Measurements from ENCODE around the gene SP110. TPM values are rescaled to one million over a fixed set of nuclear protein-coding genes. Genes with fewer than 3 reads are reported as not detected.

SP110 gene
- total and polyA plus RNA-seq, 4 donors, result 16.2 to 31.4 (median 28.1) TPM

DNA sequence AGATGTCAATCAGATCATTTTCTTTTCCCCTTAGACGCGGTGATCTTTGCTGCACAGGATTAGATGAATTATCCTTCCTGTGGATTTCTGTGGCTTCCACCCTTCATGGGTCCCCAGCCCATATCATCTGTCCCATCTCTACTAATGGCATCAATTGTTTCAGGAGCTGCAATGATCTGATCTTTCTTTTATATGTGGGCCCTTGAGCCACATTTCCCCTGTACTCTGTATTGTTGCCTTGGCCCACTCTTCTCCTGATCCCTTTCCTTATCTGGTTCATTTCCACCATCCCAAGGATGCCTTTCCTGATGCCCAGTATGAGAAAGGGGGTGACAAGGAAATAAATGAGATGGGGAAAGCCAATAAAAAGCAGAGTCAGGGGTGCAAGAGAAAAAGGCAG, 30.4 kb upstream of the SP110 start:
- no peaks in the 10 kb centered on the region for H3K27me3 ChIP-seq (ENCODE audit: control insufficient read depth in 3 of 3, insufficient read depth in 3 of 3, low read length in 2 of 3)
- no peaks in the 10 kb centered on the region for H3K4me1 ChIP-seq (ENCODE audit: control insufficient read depth in 5 of 5, insufficient read depth in 5 of 5, low read length in 5 of 5)
- WGBS, 2 donors, result 92 to 93% methylated on average over 2 of the region's 2 CpGs
- H3K36me3 ChIP-seq (ENCODE audit: control insufficient read depth in 4 of 4, insufficient read depth in 4 of 4, low read length in 4 of 4), result no peaks in the 10 kb centered on the region
- DNase-seq (no peak), ATAC-seq (ENCODE audit: insufficient read depth, low FRiP score) (no peak)
- H3K9ac ChIP-seq (ENCODE audit: insufficient read depth in 1 of 2, low read length in 2 of 2), result no peak overlapping the region
- peaks cover 0 to 2% (median 0%) of the 10 kb centered on the region in 4 donors for H3K9me3 ChIP-seq (ENCODE audit: control insufficient read depth in 4 of 4, insufficient read depth in 3 of 4, low read length in 3 of 4)
- H3K27ac ChIP-seq (ENCODE audit: low read depth in 1 of 2, low read length in 1 of 2), result no peak overlapping the region
- TF ChIP-seq, protein P1, sequence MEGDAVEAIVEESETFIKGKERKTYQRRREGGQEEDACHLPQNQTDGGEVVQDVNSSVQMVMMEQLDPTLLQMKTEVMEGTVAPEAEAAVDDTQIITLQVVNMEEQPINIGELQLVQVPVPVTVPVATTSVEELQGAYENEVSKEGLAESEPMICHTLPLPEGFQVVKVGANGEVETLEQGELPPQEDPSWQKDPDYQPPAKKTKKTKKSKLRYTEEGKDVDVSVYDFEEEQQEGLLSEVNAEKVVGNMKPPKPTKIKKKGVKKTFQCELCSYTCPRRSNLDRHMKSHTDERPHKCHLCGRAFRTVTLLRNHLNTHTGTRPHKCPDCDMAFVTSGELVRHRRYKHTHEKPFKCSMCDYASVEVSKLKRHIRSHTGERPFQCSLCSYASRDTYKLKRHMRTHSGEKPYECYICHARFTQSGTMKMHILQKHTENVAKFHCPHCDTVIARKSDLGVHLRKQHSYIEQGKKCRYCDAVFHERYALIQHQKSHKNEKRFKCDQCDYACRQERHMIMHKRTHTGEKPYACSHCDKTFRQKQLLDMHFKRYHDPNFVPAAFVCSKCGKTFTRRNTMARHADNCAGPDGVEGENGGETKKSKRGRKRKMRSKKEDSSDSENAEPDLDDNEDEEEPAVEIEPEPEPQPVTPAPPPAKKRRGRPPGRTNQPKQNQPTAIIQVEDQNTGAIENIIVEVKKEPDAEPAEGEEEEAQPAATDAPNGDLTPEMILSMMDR (IDR thresholded peaks at IDR 0.05; ENCODE audit: control extremely low read depth, extremely low read depth), result no peak
- no peak overlapping the region for H3K4me3 ChIP-seq

DNA sequence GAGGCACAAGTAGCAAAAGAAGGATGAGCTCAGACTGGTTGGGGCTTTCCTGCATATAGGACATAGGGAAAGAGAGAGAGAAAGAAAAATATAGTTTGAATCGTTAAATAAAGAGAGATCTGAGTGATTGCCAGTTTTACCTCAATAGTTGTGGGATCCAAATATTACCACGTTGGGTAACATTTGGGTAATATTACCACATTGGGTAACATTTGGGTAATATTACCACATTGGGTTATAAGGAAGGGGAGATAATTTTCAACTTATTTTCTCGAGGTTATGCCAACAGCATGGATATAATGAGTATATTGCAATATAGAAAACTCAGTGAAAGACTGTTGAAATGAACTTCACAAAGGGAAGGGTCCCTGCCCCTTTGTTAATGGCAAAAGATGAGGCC, 26.4 kb upstream of the SP110 start:
- no peak overlapping the region for H3K27ac ChIP-seq (ENCODE audit: low read depth in 1 of 2, low read length in 1 of 2)
- H3K36me3 ChIP-seq (ENCODE audit: control insufficient read depth in 4 of 4, insufficient read depth in 4 of 4, low read length in 4 of 4), result no peaks in the 10 kb centered on the region
- no peak for DNase-seq
- WGBS, 2 donors, result 36 to 63% methylated on average over 3 of the region's 3 CpGs
- ATAC-seq (ENCODE audit: insufficient read depth, low FRiP score), result no peak
- H3K4me3 ChIP-seq, result no peak overlapping the region
- H3K4me1 ChIP-seq (ENCODE audit: control insufficient read depth in 5 of 5, insufficient read depth in 5 of 5, low read length in 5 of 5), result no peaks in the 10 kb centered on the region
- H3K9me3 ChIP-seq (ENCODE audit: control insufficient read depth in 4 of 4, insufficient read depth in 3 of 4, low read length in 3 of 4), result peaks cover 0 to 2% (median 0%) of the 10 kb centered on the region in 4 donors
- TF ChIP-seq, protein P1 (IDR thresholded peaks at IDR 0.05; ENCODE audit: control extremely low read depth, extremely low read depth), result no peak
- H3K27me3 ChIP-seq (ENCODE audit: control insufficient read depth in 3 of 3, insufficient read depth in 3 of 3, low read length in 2 of 3), result peaks cover 0 to 3% (median 0%) of the 10 kb centered on the region in 3 donors
- H3K9ac ChIP-seq (ENCODE audit: insufficient read depth in 1 of 2, low read length in 2 of 2), result no peak overlapping the region

DNA sequence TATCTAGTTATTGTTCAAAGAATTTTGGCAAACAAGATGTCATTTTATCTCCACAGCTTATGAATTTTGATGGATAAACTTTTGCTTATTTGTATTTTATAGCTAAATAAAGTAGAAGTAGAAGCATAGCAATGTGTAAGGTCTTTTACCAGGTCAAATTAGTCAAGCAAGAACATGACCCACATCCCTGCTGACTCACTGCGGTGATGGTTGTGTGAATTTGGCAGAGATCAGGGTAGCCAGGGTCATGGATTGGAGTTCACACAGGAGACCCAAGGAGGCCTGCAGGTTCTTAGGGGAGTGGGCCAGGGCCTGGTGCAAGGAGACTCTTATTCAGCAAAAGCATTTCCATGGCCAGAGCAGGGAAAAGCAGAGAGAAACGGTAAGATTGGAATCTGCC, 24.4 kb upstream of the SP110 start:
- peaks cover 0 to 2% (median 0%) of the 10 kb centered on the region in 5 donors for H3K4me1 ChIP-seq (ENCODE audit: control insufficient read depth in 5 of 5, insufficient read depth in 5 of 5, low read length in 5 of 5)
- ATAC-seq (ENCODE audit: insufficient read depth, low FRiP score) (no peak), DNase-seq (no peak)
- H3K9ac ChIP-seq (ENCODE audit: insufficient read depth in 1 of 2, low read length in 2 of 2), result no peak overlapping the region
- TF ChIP-seq, protein P1 (IDR thresholded peaks at IDR 0.05; ENCODE audit: control extremely low read depth, extremely low read depth), result no peak
- peaks cover 0 to 3% (median 0%) of the 10 kb centered on the region in 3 donors for H3K27me3 ChIP-seq (ENCODE audit: control insufficient read depth in 3 of 3, insufficient read depth in 3 of 3, low read length in 2 of 3)
- no peak overlapping the region for H3K27ac ChIP-seq (ENCODE audit: low read depth in 1 of 2, low read length in 1 of 2)
- peaks cover 0 to 2% (median 0%) of the 10 kb centered on the region in 4 donors for H3K9me3 ChIP-seq (ENCODE audit: control insufficient read depth in 4 of 4, insufficient read depth in 3 of 4, low read length in 3 of 4)
- WGBS, 2 donors, result 91 to 94% methylated on average over 2 of the region's 2 CpGs
- H3K36me3 ChIP-seq (ENCODE audit: control insufficient read depth in 4 of 4, insufficient read depth in 4 of 4, low read length in 4 of 4), result no peaks in the 10 kb centered on the region
- H3K4me3 ChIP-seq, result no peak overlapping the region

DNA sequence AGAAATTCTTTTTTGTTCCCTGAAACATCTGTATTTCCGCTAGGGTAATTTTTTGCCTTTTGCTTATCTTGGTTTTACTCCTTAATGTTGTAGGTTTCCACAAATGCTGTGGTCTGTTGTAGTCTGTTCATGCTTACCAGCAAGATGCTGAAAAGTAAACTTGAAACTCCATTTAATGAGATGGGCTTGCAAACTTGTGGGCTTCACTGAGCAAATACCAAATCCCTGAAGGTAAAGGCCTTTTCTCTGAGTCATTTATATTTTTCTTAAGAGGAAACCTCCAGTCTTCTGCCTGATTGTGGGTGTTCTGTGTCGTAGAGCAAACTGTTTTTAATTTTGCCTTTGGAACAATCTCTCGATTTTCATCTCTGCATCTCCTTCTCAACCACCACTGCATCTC, 15.1 kb upstream of the SP110 start:
- Histone ChIP-seq H3K9me3 (ENCODE audit: control insufficient read depth in 4 of 4, insufficient read depth in 3 of 4, low read length in 3 of 4) (peaks cover 0 to 5% (median under 1%) of the 10 kb centered on the region in 4 donors), H3K4me1 (ENCODE audit: control insufficient read depth in 5 of 5, insufficient read depth in 5 of 5, low read length in 5 of 5) (peaks cover 0 to 2% (median 0%) of the 10 kb centered on the region in 5 donors), H3K27me3 (ENCODE audit: control insufficient read depth in 3 of 3, insufficient read depth in 3 of 3, low read length in 2 of 3) (no peaks in the 10 kb centered on the region), H3K36me3 (ENCODE audit: control insufficient read depth in 4 of 4, insufficient read depth in 4 of 4, low read length in 4 of 4) (no peaks in the 10 kb centered on the region), H3K27ac (ENCODE audit: low read depth in 1 of 2, low read length in 1 of 2) (no peak overlapping the region), H3K4me3 (no peak overlapping the region), H3K9ac (ENCODE audit: insufficient read depth in 1 of 2, low read length in 2 of 2) (no peak overlapping the region)
- 88 to 95% methylated on average over 3 of the region's 3 CpGs for WGBS, 2 donors
- DNase-seq (no peak), ATAC-seq (ENCODE audit: insufficient read depth, low FRiP score) (no peak)
- TF ChIP-seq, protein P1 (IDR thresholded peaks at IDR 0.05; ENCODE audit: control extremely low read depth, extremely low read depth), result no peak
